Measurements from ENCODE around the gene GAPDHS. TPM values are rescaled to one million over a fixed set of nuclear protein-coding genes. Genes with fewer than 3 reads are reported as not detected.

The GAPDHS gene
- total RNA-seq (2022; extraction: Qiagen RNA extraction; ENCODE audit: low read depth): not detected in 5 replicates

DNA sequence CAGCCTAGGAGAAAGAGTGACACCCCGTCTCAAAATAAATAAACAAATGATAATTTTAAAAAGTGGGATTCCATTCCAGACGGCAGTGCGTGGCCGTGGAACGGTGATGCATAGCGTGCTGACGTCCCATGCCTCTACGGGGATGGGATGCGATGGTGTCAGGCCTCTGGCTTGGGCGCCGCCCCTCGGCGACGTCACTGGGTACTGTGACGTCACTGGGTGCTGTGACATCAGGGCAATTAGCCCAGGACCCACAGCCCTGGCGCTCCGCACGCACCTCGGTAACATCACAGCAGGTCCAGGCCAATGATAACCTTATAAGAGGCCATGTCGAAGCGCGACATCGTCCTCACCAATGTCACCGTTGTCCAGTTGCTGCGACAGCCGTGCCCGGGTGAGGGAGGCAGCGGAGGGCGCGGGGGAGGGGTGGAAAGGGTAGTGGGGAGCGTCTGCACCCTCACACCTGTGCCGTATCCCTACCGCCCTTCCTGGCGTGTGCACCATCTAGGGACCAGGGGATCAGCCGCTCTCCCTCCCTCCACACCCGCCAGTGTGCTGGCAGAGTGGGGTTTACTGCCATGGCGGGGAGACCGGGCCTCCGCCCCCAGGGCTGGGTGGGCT, at the start of gene GAPDHS:
Gene GAPDHS, plus strand, starts transcription at position 256 of the 621 bp plus-strand sequence. Its CDS starts 72 bp downstream, at position 328.

DNA sequence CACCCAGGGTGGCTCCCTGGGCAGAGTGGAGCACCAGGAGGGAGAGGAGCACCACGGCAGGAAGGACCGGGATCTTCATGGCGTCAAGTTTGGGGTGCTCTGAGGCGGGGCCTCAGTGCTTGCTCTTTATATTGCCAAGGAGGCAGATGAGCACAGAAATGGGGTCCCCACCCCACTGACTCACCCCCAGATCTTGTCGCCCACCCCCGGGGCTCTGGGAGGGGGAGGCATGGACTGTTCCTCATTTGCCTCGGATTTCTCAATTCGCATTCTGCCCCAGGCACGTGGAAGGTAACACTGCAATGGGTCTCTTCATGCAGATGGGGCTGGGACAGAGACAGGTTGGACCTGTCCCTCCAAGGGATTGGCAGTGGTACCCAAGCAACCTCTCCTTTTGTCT, 42.9 kb upstream of the GAPDHS start, which contains the start of gene KRTDAP:
Gene KRTDAP, minus strand, starts transcription at position 101 of the 400 bp plus-strand sequence. Its CDS starts 22 bp downstream, at position 79.

DNA sequence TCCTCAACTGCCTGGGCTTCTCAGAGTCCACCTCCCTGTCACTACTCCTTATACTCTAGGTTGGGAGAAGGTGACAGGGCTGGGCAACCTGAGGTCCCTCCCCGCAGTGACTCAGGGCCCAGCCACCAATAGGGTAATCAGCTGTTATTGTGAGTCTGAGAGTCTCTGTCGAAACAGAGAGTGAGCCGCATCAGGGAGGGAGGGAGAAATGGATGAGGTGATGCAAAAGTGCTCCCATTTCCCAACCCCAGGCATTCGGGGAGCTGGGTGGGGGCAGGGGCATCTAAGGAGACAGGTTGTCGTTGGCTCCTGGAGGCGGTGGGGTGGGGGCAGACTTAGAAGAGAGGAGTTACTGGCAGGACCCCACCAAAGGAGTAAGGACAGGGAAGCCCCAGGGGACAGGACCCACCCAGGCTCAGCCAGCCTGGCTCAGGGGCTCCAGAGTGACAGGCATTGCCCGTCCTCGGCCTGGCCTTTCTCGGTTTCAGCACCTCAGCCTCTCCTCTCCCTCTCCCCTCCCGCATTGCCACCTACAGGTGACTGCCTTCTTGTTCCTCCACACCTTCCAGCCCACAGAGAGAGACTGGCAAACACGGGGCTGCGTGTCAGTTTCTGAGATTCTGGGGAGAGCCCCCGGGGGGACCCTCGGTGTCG, 19.5 kb upstream of the GAPDHS start, which contains the start of gene DMKN:
Gene DMKN, minus strand, starts transcription at position 22 of the 654 bp plus-strand sequence. CDS start 174 bp downstream, outside the sequence.

DNA sequence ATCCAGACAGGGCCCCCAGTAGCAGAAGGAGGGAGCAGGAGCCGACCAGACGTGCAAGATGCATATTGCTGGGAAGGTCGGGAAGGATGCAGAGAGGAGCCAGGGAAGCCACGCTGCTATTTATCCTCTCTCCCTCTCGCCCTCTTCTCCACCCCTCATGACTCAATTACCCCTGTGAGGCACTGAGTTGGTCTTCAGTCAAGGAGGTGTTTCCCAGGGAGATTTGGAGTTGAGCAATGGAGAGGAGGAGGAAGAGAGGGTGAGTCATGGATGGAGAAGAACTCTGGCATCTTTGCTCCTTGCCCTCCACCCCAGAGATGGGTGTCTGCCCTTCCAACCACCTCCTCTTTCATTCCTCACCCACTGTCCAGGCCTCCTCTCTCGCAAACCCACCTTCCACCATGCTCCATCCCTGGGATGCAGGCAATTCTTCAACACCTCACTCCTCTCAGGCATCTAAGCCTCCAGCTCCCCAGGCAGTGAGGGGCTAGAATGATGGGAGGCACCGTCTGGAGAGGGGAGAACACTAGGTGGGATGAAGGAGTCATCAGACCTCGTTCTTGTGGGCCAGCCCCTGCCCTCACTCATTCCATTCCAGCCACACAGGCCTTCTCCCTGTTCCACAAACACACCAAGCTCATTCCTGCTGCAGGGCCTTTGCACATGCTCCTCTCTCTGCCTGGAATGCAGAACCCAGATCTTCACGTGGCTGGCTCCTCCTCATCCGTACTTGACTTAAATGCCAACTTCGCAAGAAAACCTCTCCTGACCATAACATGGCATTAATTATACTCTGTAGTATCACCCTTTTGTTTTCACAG, 4.8 kb upstream of the GAPDHS start, which contains the start of gene SBSN:
Gene SBSN, minus strand, starts transcription at position 94 of the 821 bp plus-strand sequence. Its CDS starts 30 bp downstream, at position 64.

DNA sequence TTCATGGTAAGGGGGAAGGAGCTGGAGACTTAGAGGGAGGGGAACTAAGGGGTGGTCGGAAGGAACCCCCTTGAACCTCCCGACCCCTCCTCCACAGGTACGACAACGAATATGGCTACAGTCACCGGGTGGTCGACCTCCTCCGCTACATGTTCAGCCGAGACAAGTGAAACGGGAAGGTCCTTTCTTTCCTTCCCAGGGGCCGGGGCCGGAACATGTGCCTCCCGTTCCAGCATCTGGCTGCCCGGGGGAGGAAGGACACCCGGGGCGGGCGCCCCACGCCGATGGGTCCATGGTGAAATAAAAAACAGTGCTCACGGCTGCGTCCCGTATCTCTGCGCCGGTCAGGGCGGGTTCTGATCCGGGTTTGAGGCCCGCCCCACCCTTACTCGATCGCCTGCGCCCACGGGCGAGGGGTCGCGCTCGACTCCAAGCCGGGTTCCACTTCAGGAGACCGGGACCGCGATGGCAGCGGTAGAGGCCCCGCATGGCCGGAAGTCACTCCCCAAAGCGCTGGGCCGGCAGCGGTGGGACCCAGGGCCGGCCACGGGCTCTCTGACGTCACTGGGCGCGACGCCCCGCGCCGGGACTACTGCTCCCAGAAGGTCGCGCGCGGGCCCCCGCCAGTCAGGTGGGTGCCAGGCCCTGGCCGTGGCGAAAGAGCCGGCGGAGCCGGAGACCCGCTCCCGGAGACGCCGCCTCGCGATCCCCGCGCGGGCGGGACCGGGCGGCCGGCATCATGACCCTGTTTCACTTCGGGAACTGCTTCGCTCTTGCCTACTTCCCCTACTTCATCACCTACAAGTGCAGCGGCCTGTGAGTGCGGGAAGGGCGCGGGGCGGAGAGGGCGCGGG, 12.0 kb downstream of the GAPDHS start, which contains the start of gene TMEM147:
Gene TMEM147, plus strand, starts transcription at position 626 of the 854 bp plus-strand sequence. Its CDS starts 114 bp downstream, at position 740.

DNA sequence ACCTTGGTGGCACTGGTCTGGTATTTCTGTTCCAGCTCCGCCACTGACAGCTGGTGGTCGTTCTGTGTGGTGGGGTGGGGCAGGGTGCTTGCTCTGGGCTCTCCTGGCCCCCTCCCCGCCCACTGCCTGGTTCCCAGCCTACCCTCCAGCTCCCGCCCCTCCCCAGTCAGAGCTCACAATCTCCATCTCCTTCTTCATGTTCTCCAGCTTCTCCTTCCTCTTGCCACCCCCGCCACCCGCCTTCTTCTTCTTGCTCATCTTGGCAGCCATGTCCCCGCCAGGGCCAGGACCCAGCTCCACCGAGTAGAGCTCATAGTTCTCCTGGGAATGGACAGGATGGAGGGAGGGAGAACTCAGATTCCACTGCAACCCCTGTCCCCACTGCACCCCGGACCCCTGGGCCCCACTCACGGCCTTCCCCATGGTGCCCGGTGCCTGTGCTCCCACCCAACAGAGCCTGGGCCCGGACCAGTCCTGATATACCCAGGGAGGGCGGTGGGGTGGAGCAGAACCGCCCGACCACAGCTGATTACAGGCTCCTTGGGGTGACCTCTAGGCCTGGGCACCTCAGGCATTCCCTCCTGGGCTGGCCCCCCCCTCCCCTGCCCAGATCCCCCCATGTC, 30.1 kb downstream of the GAPDHS start, which contains the start of gene ATP4A:
Gene ATP4A, minus strand, starts transcription at position 452 of the 623 bp plus-strand sequence. Its CDS starts 29 bp downstream, at position 423.

DNA sequence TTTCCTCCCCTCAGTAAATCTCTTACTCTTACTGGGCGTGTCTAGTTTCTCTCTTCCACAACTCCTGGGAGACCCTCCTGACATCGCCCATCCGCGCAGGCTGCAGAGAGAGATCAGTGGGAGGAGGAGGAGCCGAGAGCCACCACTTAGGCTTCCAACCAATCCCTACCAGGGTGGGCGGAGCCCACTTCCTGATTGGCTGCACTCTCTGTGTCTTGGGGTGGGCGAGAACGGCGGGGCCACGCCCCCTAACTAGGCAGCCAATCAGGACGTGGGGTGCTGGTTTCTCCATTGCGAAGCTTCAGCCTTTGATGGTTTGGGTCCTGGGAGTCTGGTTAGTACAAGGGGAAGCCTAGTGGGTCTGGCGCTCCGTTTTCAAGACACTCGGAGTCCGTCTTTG, 52.6 kb downstream of the GAPDHS start, which contains the start of gene PMIS2:
Gene PMIS2, plus strand, starts transcription at position 326 of the 400 bp plus-strand sequence. CDS start 87 bp downstream, outside the sequence.

Other genes starting within 250 kb of the GAPDHS start
- not detected in 5 replicates for gene MAG, start 241.3 kb upstream of the GAPDHS start, total RNA-seq (2022; extraction: Qiagen RNA extraction; ENCODE audit: low read depth)
- 0.49 to 2.2 TPM (median 0.81 TPM) in 5 replicates for gene CD22, start 204.3 kb upstream of the GAPDHS start, total RNA-seq (2022; extraction: Qiagen RNA extraction; ENCODE audit: low read depth)
- gene FFAR1, start 185.6 kb upstream of the GAPDHS start, total RNA-seq (2022; extraction: Qiagen RNA extraction; ENCODE audit: low read depth): 0.06 TPM in 1 of 5 replicates, not detected in the others
- not detected in 5 replicates for gene FFAR3, start 175.0 kb upstream of the GAPDHS start, total RNA-seq (2022; extraction: Qiagen RNA extraction; ENCODE audit: low read depth)
- gene GPR42, start 162.4 kb upstream of the GAPDHS start, total RNA-seq (2022; extraction: Qiagen RNA extraction; ENCODE audit: low read depth): not detected in 5 replicates
- gene FFAR2, start 85.2 kb upstream of the GAPDHS start, total RNA-seq (2022; extraction: Qiagen RNA extraction; ENCODE audit: low read depth): not detected in 5 replicates
- gene KRTDAP, start 43.0 kb upstream of the GAPDHS start, total RNA-seq (2022; extraction: Qiagen RNA extraction; ENCODE audit: low read depth): not detected in 5 replicates
- 29.0 to 46.4 TPM (median 36.8 TPM) in 5 replicates for gene DMKN, start 19.8 kb upstream of the GAPDHS start, total RNA-seq (2022; extraction: Qiagen RNA extraction; ENCODE audit: low read depth)
- gene SBSN, start 5.1 kb upstream of the GAPDHS start, total RNA-seq (2022; extraction: Qiagen RNA extraction; ENCODE audit: low read depth): 2.0 to 3.9 TPM (median 2.9 TPM) in 5 replicates
- 378 to 437 TPM (median 424 TPM) in 5 replicates for gene TMEM147, start 12.2 kb downstream of the GAPDHS start, total RNA-seq (2022; extraction: Qiagen RNA extraction; ENCODE audit: low read depth)
- not detected in 5 replicates for gene ATP4A, start 30.2 kb downstream of the GAPDHS start, total RNA-seq (2022; extraction: Qiagen RNA extraction; ENCODE audit: low read depth)
- not detected in 5 replicates for gene PMIS2, start 52.7 kb downstream of the GAPDHS start, total RNA-seq (2022; extraction: Qiagen RNA extraction; ENCODE audit: low read depth)
- 11.9 to 16.6 TPM (median 15.7 TPM) in 5 replicates for gene HAUS5, start 79.3 kb downstream of the GAPDHS start, total RNA-seq (2022; extraction: Qiagen RNA extraction; ENCODE audit: low read depth)
- gene RBM42, start 95.6 kb downstream of the GAPDHS start, total RNA-seq (2022; extraction: Qiagen RNA extraction; ENCODE audit: low read depth): 137 to 219 TPM (median 210 TPM) in 5 replicates
- gene ETV2, start 108.3 kb downstream of the GAPDHS start, total RNA-seq (2022; extraction: Qiagen RNA extraction; ENCODE audit: low read depth): 1.4 to 2.8 TPM (median 2.2 TPM) in 5 replicates
- 1,299 to 1,635 TPM (median 1,348 TPM) in 5 replicates for gene COX6B1, start 114.9 kb downstream of the GAPDHS start, total RNA-seq (2022; extraction: Qiagen RNA extraction; ENCODE audit: low read depth)
- gene UPK1A, start 133.1 kb downstream of the GAPDHS start, total RNA-seq (2022; extraction: Qiagen RNA extraction; ENCODE audit: low read depth): 0.67 to 0.99 TPM (median 0.85 TPM) in 5 replicates
- not detected in 5 replicates for gene ZBTB32, start 171.1 kb downstream of the GAPDHS start, total RNA-seq (2022; extraction: Qiagen RNA extraction; ENCODE audit: low read depth)
- 49.8 to 65.3 TPM (median 57.7 TPM) in 5 replicates for gene KMT2B, start 184.5 kb downstream of the GAPDHS start, total RNA-seq (2022; extraction: Qiagen RNA extraction; ENCODE audit: low read depth)
- 10.7 to 12.8 TPM (median 11.2 TPM) in 5 replicates for gene IGFLR1, start 209.0 kb downstream of the GAPDHS start, total RNA-seq (2022; extraction: Qiagen RNA extraction; ENCODE audit: low read depth)
- 24.3 to 27.8 TPM (median 26.3 TPM) in 5 replicates for gene U2AF1L4, start 212.0 kb downstream of the GAPDHS start, total RNA-seq (2022; extraction: Qiagen RNA extraction; ENCODE audit: low read depth)
- 261 to 334 TPM (median 293 TPM) in 5 replicates for gene PSENEN, start 212.2 kb downstream of the GAPDHS start, total RNA-seq (2022; extraction: Qiagen RNA extraction; ENCODE audit: low read depth)
- 20.4 to 23.4 TPM (median 22.5 TPM) in 5 replicates for gene LIN37, start 215.1 kb downstream of the GAPDHS start, total RNA-seq (2022; extraction: Qiagen RNA extraction; ENCODE audit: low read depth)
- gene HSPB6, start 223.6 kb downstream of the GAPDHS start, total RNA-seq (2022; extraction: Qiagen RNA extraction; ENCODE audit: low read depth): 0.10 to 0.30 TPM (median 0.24 TPM) in 5 replicates
- 25.6 to 28.1 TPM (median 27.1 TPM) in 5 replicates for gene PROSER3, start 224.7 kb downstream of the GAPDHS start, total RNA-seq (2022; extraction: Qiagen RNA extraction; ENCODE audit: low read depth)
- 2.7 to 7.3 TPM (median 5.7 TPM) in 5 replicates for gene ARHGAP33, start 242.1 kb downstream of the GAPDHS start, total RNA-seq (2022; extraction: Qiagen RNA extraction; ENCODE audit: low read depth)